K562 (cell line): ENCODE data around the gene ACTBL2. TPM values are rescaled to one million over a fixed set of nuclear protein-coding genes. Genes with fewer than 3 reads are reported as not detected.

ENCODE experiments used
- ATAC-seq: fragments of 200-7000 bp; cut with Tn5 transposase; 3 replicates; pipeline ENCODE4 v1.9.1; 2020; ENCODE audit warnings: moderate library complexity
- BruUV-seq: library from RNA; stranded (reverse); fragments of 400-500 nt; replicated peaks from 2 replicates; lab custom pipeline; 2021; lab: Mats Ljungman, UMichigan
- CTCF ChIA-PET: fragments of 300-600 bp; formaldehyde crosslinking; extraction: SDS; loops from one replicate; lab custom pipeline; 2021; ENCODE audit warnings: low intra/inter-chr PET ratio; lab: Yijun Ruan, JAX
- POLR2A ChIA-PET: fragments of 300-600, 350-650 bp; sonication (Branson Sonifier 250); formaldehyde crosslinking; extraction: SDS; loops from one replicate; lab custom pipeline; 2021; ENCODE audit warnings: antibody characterized with exemption, inconsistent platforms; lab: Yijun Ruan, JAX
- DNase-seq, 4 experiments: peaks; one replicate each; pipeline versions ENCODE4 v3.0.0 to v3.0.0-alpha.2; 2011 to 2018; ENCODE audit warnings: low spot score in 3 of 4, mixed read lengths in 3 of 4; ENCODE audit errors: extremely low read depth in 1 of 4
- FAIRE-seq: peaks from 2 replicates; lab custom pipeline; 2011; peaks lifted over from hg19 to GRCh38; lab: Jason Lieb, UNC
- H2AFZ ChIP-seq: 2 replicates; pipeline ENCODE4 v1.6.0; 2011; ENCODE audit warnings: low read depth, low read length, control low read depth, inconsistent platforms
- H3K27ac ChIP-seq: fragments of 200-600 bp; 3 replicates; pipeline ENCODE4 v1.8.0; 2011; ENCODE audit warnings: low read depth, mild to moderate bottlenecking, control low read depth, inconsistent platforms, low read length, moderate library complexity, mixed read lengths; ENCODE audit errors: extremely low read depth
- H3K27me3 ChIP-seq, 2 experiments: fragments of 300-600 bp in 1 of 2; 2 replicates in 1 of 2; 3 replicates in 1 of 2; pipeline versions ENCODE4 v1.6.0 to v1.8.0; 2011; ENCODE audit warnings: inconsistent platforms in 2 of 2, low read length in 2 of 2, mild to moderate bottlenecking in 1 of 2, mixed read lengths in 1 of 2, moderate library complexity in 1 of 2; ENCODE audit not compliant: control insufficient read depth in 2 of 2, insufficient read depth in 2 of 2
- H3K36me3 ChIP-seq: fragments of 300-600 bp; 3 replicates; pipeline ENCODE4 v1.8.0; 2011; ENCODE audit warnings: mild to moderate bottlenecking, low read length, inconsistent platforms; ENCODE audit not compliant: control insufficient read depth, insufficient read depth
- H3K4me1 ChIP-seq, 2 experiments: fragments of 200-600 bp in 1 of 2; replicated peaks in 1 of 2; 2 replicates in 1 of 2; 3 replicates in 1 of 2; pipeline versions ENCODE4 v1.5.1 to v1.8.0; 2011; ENCODE audit warnings: inconsistent platforms in 2 of 2, low read length in 2 of 2, mild to moderate bottlenecking in 1 of 2, mixed read lengths in 1 of 2, moderate library complexity in 1 of 2; ENCODE audit not compliant: control insufficient read depth in 2 of 2, insufficient read depth in 2 of 2
- H3K4me2 ChIP-seq: 2 replicates; pipeline ENCODE4 v1.6.1; 2011; ENCODE audit warnings: low read length, control low read depth, inconsistent platforms, mixed read lengths; ENCODE audit not compliant: insufficient read depth
- H3K4me3 ChIP-seq: fragments of 200-600 bp; sonication (generic), shearing (Covaris generic); 2 replicates; pipeline ENCODE4 v1.5.1; 2016; ENCODE audit warnings: control low read depth, inconsistent platforms
- H3K79me2 ChIP-seq: fragments of 200-600 bp; 3 replicates; pipeline ENCODE4 v1.8.0; 2011; ENCODE audit warnings: low read length, inconsistent platforms; ENCODE audit not compliant: control insufficient read depth, insufficient read depth
- H3K9ac ChIP-seq, 2 experiments: 2 replicates each; pipeline versions ENCODE4 v1.6.0 to v1.6.1; 2011; ENCODE audit warnings: low read depth in 2 of 2, low read length in 2 of 2, control low read depth in 1 of 2, inconsistent platforms in 1 of 2, mild to moderate bottlenecking in 1 of 2, mixed read lengths in 1 of 2; ENCODE audit not compliant: insufficient read depth in 1 of 2
- H3K9me1 ChIP-seq: one replicate; pipeline ENCODE4 v1.6.0; 2011; ENCODE audit warnings: inconsistent platforms, mild to moderate bottlenecking, low read length, moderate library complexity; ENCODE audit not compliant: control insufficient read depth, insufficient read depth
- H3K9me3 ChIP-seq: replicated peaks from 2 replicates; pipeline ENCODE4 v1.5.1; 2011; ENCODE audit warnings: low read depth, low read length, inconsistent platforms; ENCODE audit not compliant: control insufficient read depth, insufficient read depth
- H4K20me1 ChIP-seq: replicated peaks from 2 replicates; pipeline ENCODE4 v1.6.1; 2011; ENCODE audit warnings: low read length, inconsistent platforms, mixed read lengths; ENCODE audit not compliant: control insufficient read depth, insufficient read depth
- CBX2 ChIP-seq: fragments of 200-600 bp; sonication (generic); IDR thresholded peaks from one replicate; pipeline ENCODE4 v1.6.1; 2012; ENCODE audit warnings: mild to moderate bottlenecking, low read length, inconsistent platforms; ENCODE audit not compliant: insufficient read depth, poor library complexity, severe bottlenecking
- KDM4B ChIP-seq, 2 experiments: fragments of 450-650 bp in 1 of 2; sonication (generic) in 1 of 2; IDR thresholded peaks; 2 replicates each; pipeline ENCODE4 v1.6.1; 2016 to 2017; ENCODE audit warnings: borderline replicate concordance in 2 of 2, antibody characterized with exemption in 1 of 2, low read depth in 1 of 2, mild to moderate bottlenecking in 1 of 2
- KLF10 ChIP-seq: fragments of 250-450 bp; sonication (Bioruptor Pico); IDR thresholded peaks from 2 replicates; pipeline ENCODE4 v1.6.1; 2021; ENCODE audit warnings: matching md5 sums
- PCBP1 ChIP-seq: fragments of 200-400 bp; formaldehyde crosslinking; IDR thresholded peaks from 2 replicates; pipeline ENCODE4 v1.6.1; 2018; ENCODE audit warnings: mild to moderate bottlenecking, low read depth, low read length; ENCODE audit not compliant: poor library complexity, severe bottlenecking
- SMAD2 ChIP-seq: fragments of 150-350 bp; IDR thresholded peaks from 2 replicates; pipeline ENCODE4 v1.6.1; 2014; ENCODE audit warnings: low read depth, mild to moderate bottlenecking, low read length
- XRCC5 ChIP-seq: fragments of 200-400 bp; formaldehyde crosslinking; IDR thresholded peaks from 2 replicates; pipeline ENCODE4 v1.6.1; 2017; ENCODE audit warnings: low read depth, mild to moderate bottlenecking, low read length
- YY1 ChIP-seq, 3 experiments: IDR thresholded peaks; 2 replicates each; pipeline ENCODE4 v1.6.1; 2011; ENCODE audit warnings: low read length in 2 of 3, mild to moderate bottlenecking in 2 of 3, moderate library complexity in 2 of 3, borderline replicate concordance in 1 of 3, control low read depth in 1 of 3, low read depth in 1 of 3; ENCODE audit not compliant: insufficient read depth in 3 of 3, insufficient replicate concordance in 2 of 3, control insufficient read depth in 1 of 3, insufficient read length in 1 of 3; ENCODE audit errors: extremely low read depth in 1 of 3
- ZEB2 ChIP-seq: fragments of 450-650 bp; IDR thresholded peaks from 2 replicates; pipeline ENCODE4 v1.6.1; 2016
- ZNF12 ChIP-seq: sonication (generic); formaldehyde crosslinking; IDR thresholded peaks from 2 replicates; pipeline ENCODE4 v1.4.0; 2020; ENCODE audit warnings: mild to moderate bottlenecking, missing genetic modification reagents
- ZNF589 ChIP-seq: fragments of 200-800 bp; sonication (Bioruptor generic); IDR thresholded peaks from 2 replicates; pipeline ENCODE4 v1.6.1; 2016; ENCODE audit warnings: low read depth, missing genetic modification characterization, missing compliant biosample characterization
- ZNF699 ChIP-seq: fragments of 250-450 bp; sonication (Bioruptor Pico); IDR thresholded peaks from 2 replicates; pipeline ENCODE4 v1.8.0; 2021; ENCODE audit warnings: mild to moderate bottlenecking, moderate library complexity; ENCODE audit not compliant: insufficient replicate concordance
- ZNF77 ChIP-seq: fragments of 250-450 bp; sonication (Bioruptor Pico); IDR thresholded peaks from 2 replicates; pipeline ENCODE4 v1.5.0; 2020
- WGBS: fragments of 100-300 bp; shearing (Covaris generic); methylation state at CpG from one replicate; pipeline ENCODE4 v1.1.6; 2016; ENCODE audit warnings: low coverage, mixed read lengths; ENCODE audit not compliant: insufficient coverage; ENCODE audit errors: missing lambda C conversion rate; 5-methylcytosine and 5-hydroxymethylcytosine counted together
- in situ Hi-C: fragments of 300-500 bp; cut with MboI; formaldehyde crosslinking; loops from 4 replicates; pipeline ENCODE4 v1.15.0; 2018; ENCODE audit warnings: inconsistent platforms, mixed read lengths
- intact Hi-C: fragments of 100-400 bp; cut with micrococcal nuclease; formaldehyde crosslinking; loops from 2 replicates; pipeline ENCODE4 v1.14.2; 2022
- polyA plus RNA-seq, 8 experiments: library from polyadenylated mRNA; depleted of rRNA in 4 of 8; stranded (reverse) in 5 of 8; unstranded in 3 of 8; fragments of >200 nt; fragmentation: Nextera tagmentation in 2 of 8; fragmentation: Illumina TruSeq in 1 of 8; extraction: Ambion mirVana in 2 of 8; extraction: Trizol in 1 of 8; gene quantifications; 2 replicates each; pipeline versions ENCODE4 v1.2.1 to v1.2.3, GENCODE V29; 2011 to 2014; ENCODE audit warnings: inconsistent platforms in 1 of 8, missing spikeins in 1 of 8
- total RNA-seq, 7 experiments: library from RNA; depleted of rRNA in 6 of 7; stranded (reverse); fragments of >200 nt in 6 of 7; fragmentation: Illumina TruSeq in 2 of 7; extraction: Trizol in 2 of 7; gene quantifications; 2 replicates each; pipeline versions ENCODE4 v1.2.1 to v1.2.3, GENCODE V29; 2011 to 2021; ENCODE audit warnings: low replicate concordance in 1 of 7
- TF ChIP-seq, protein P1 (sequence below): fragments of 250-450 bp; sonication (Bioruptor Pico); IDR thresholded peaks from 2 replicates; pipeline ENCODE4 v1.4.0; 2020; ENCODE audit warnings: borderline replicate concordance
- TF ChIP-seq, protein P2 (sequence below): fragments of 250-450 bp; sonication (Bioruptor Pico); IDR thresholded peaks from 2 replicates; pipeline ENCODE4 v1.4.0; 2020; ENCODE audit warnings: mild to moderate bottlenecking, moderate library complexity
- TF ChIP-seq, protein P3 (sequence below): fragments of 450-650 bp; conservative IDR thresholded peaks from 2 replicates; pipeline ENCODE4 v1.6.1; 2016; ENCODE audit warnings: missing genetic modification characterization, low read depth, mild to moderate bottlenecking, missing compliant biosample characterization, moderate library complexity

Gene ACTBL2
- total and polyA plus RNA-seq, 9 of the 15 experiments (the other 6 are each of a cell fraction or from before 2014, with no cell fraction given), result not detected

DNA sequence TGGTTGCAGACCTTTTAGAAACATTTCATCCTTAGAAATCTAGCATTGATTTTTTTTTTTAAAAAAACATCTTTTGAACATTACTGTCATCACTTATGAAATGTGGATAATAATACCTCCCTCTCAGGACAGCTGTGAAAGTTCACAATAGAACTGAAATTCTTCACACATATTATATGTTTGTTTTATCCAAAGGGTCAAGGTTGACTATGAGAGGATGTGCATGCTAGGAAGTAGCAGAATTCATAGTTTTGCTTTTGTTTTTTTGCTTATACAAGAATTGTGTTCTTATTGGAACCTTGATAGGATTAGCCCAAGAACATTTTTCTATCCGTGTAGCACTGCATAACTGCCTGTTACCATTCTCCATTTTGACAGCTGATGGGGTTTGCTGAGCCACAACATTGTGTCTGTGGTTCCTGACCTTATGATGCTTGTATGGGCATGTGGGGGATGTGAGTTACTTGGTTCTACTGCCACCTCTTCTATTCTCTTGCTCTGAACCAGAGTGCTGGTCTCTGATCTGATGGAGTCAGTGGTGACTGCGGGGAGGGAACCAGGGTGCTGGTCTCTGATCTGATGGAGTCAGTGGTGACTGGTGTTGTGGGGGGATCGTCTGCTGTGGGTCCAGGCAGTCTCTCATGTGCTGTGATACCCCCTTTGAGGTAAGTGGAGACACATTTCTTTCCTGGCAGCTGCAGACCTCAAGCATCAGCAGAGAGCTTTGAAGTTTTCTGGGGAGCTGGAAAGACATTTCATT lies 27.1 kb upstream of the ACTBL2 start:
- peaks cover 0 to 2% of the 10 kb centered on the region in 2 experiments; a peak in 1 of 5 replicates for H3K27me3 ChIP-seq
- ChIA-PET POLR2A (no interaction called here), CTCF (no interaction called here)
- no peak for TF ChIP-seq ZEB2
- no peak for TF ChIP-seq XRCC5
- no peak for TF ChIP-seq PCBP1
- TF ChIP-seq ZNF77 (CRISPR knock-in tag), result no peak
- TF ChIP-seq, protein P1, sequence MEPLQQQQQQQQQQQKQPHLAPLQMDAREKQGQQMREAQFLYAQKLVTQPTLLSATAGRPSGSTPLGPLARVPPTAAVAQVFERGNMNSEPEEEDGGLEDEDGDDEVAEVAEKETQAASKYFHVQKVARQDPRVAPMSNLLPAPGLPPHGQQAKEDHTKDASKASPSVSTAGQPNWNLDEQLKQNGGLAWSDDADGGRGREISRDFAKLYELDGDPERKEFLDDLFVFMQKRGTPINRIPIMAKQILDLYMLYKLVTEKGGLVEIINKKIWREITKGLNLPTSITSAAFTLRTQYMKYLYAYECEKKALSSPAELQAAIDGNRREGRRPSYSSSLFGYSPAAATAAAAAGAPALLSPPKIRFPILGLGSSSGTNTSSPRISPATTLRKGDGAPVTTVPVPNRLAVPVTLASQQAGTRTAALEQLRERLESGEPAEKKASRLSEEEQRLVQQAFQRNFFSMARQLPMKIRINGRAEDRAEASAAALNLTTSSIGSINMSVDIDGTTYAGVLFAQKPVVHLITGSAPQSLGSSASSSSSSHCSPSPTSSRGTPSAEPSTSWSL (CRISPR knock-in tag), result no peak
- no peak for TF ChIP-seq ZNF12 (CRISPR knock-in tag)
- TF ChIP-seq ZNF589, result no peak
- TF ChIP-seq, protein P2, sequence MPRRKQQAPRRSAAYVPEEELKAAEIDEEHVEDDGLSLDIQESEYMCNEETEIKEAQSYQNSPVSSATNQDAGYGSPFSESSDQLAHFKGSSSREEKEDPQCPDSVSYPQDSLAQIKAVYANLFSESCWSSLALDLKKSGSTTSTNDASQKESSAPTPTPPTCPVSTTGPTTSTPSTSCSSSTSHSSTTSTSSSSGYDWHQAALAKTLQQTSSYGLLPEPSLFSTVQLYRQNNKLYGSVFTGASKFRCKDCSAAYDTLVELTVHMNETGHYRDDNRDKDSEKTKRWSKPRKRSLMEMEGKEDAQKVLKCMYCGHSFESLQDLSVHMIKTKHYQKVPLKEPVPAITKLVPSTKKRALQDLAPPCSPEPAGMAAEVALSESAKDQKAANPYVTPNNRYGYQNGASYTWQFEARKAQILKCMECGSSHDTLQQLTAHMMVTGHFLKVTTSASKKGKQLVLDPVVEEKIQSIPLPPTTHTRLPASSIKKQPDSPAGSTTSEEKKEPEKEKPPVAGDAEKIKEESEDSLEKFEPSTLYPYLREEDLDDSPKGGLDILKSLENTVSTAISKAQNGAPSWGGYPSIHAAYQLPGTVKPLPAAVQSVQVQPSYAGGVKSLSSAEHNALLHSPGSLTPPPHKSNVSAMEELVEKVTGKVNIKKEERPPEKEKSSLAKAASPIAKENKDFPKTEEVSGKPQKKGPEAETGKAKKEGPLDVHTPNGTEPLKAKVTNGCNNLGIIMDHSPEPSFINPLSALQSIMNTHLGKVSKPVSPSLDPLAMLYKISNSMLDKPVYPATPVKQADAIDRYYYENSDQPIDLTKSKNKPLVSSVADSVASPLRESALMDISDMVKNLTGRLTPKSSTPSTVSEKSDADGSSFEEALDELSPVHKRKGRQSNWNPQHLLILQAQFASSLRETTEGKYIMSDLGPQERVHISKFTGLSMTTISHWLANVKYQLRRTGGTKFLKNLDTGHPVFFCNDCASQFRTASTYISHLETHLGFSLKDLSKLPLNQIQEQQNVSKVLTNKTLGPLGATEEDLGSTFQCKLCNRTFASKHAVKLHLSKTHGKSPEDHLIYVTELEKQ (CRISPR knock-in tag), result no peak
- TF ChIP-seq KLF10 (CRISPR knock-in tag), result no peak
- no peak for TF ChIP-seq ZNF699
- TF ChIP-seq, protein P3, sequence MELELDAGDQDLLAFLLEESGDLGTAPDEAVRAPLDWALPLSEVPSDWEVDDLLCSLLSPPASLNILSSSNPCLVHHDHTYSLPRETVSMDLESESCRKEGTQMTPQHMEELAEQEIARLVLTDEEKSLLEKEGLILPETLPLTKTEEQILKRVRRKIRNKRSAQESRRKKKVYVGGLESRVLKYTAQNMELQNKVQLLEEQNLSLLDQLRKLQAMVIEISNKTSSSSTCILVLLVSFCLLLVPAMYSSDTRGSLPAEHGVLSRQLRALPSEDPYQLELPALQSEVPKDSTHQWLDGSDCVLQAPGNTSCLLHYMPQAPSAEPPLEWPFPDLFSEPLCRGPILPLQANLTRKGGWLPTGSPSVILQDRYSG (tag), result no peak
- no peak for TF ChIP-seq KDM4B (IDR thresholded peaks at IDR 0.05; ENCODE audit: borderline replicate concordance in 2 of 2, low read depth in 1 of 2)
- TF ChIP-seq CBX2, result no peak
- TF ChIP-seq YY1 (IDR thresholded peaks at IDR 0.05; ENCODE audit: borderline replicate concordance in 1 of 3, control insufficient read depth in 1 of 3, extremely low read depth in 1 of 3, insufficient read depth in 3 of 3, insufficient read length in 1 of 3, insufficient replicate concordance in 2 of 3, low read depth in 1 of 3, low read length in 2 of 3), result no peak
- TF ChIP-seq SMAD2, result no peak
- H3K9me1 ChIP-seq, result no peaks in the 10 kb centered on the region
- H3K4me1 ChIP-seq, result no peaks in the 10 kb centered on the region
- H3K9me3 ChIP-seq, result no peaks in the 10 kb centered on the region
- intact Hi-C loops (loop anchor here (10.0 kb wide), 1 partner anchor 265 kb away; no protein-coding TSS in a partner anchor), in situ Hi-C loops (no loop called here)
- no peak overlapping the region for H2AFZ ChIP-seq
- H3K4me3 ChIP-seq, result no peak overlapping the region
- DNase-seq, result no peak
- no peak overlapping the region for H3K9ac ChIP-seq
- H4K20me1 ChIP-seq, result no peaks in the 10 kb centered on the region
- WGBS, result 0% methylated on average over 3 of the region's 3 CpGs
- H3K27ac ChIP-seq, result no peak overlapping the region
- no peaks in the 10 kb centered on the region for H3K79me2 ChIP-seq
- no peak overlapping the region for H3K4me2 ChIP-seq
- no TSS peak for BruUV-seq
- no peaks in the 10 kb centered on the region for H3K36me3 ChIP-seq
- no peak for FAIRE-seq
- ATAC-seq, result no peak
